Urothelium cell line (cell line): Measurements from ENCODE around the gene MAGI1.

Source experiments
- DNase-seq: peaks from one replicate; pipeline ENCODE4 v3.0.0; 2011; ENCODE audit warnings: low spot score, mixed read lengths
- FAIRE-seq: peaks from 2 replicates; lab custom pipeline; 2011; peaks lifted over from hg19 to GRCh38; lab: Jason Lieb, UNC

MAGI1 gene

GRCh38 chr3:65412588-65412987, 626.1 kb downstream of the MAGI1 start:
- DNase-seq (no peak), FAIRE-seq (no peak)

GRCh38 chr3:65411367-65411766, 627.4 kb downstream of the MAGI1 start:
- no peak for FAIRE-seq
- DNase-seq: no peak

DNA sequence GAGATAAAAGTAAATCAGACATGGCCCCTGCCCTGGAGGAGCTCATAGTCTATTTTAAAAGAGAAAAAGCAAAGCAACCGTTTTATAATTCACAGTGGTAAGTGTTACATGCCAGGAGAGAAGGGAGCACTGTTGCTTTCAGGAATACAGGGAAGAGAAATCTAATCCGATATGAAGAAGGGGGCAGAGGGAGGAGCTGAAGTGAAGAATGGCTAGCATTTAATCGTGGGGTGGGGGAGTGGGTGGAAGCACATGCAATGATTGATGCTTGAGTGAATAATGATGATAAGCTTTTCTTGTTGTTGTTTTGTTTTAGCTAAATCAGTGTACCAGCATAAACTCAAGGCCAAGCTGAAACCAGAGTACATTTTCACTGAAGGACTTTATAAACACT, 629.5 kb downstream of the MAGI1 start:
- DNase-seq (no peak), FAIRE-seq (no peak)

GRCh38 chr3:65408531-65409175, 630.1 kb downstream of the MAGI1 start:
- DNase-seq (no peak), FAIRE-seq (no peak)

DNA sequence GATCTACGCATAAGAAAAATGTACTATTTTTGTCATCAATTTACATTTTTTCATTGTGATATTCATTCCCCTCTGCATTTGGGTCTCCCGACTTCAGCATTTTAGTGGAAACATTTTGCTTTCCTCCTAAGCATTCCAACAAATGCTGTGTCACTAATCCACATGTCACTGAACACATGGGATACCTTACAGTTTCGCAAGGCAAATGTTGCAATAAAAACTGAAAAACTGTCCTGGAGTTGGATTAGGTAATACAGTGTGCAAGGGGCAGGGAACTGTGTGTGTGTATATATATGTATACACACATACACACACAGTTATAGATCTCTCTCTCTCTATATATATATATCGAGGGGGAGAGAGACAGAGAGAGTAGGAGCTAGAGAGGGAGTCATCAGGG, 632.2 kb downstream of the MAGI1 start:
- FAIRE-seq (no peak), DNase-seq (no peak)

DNA sequence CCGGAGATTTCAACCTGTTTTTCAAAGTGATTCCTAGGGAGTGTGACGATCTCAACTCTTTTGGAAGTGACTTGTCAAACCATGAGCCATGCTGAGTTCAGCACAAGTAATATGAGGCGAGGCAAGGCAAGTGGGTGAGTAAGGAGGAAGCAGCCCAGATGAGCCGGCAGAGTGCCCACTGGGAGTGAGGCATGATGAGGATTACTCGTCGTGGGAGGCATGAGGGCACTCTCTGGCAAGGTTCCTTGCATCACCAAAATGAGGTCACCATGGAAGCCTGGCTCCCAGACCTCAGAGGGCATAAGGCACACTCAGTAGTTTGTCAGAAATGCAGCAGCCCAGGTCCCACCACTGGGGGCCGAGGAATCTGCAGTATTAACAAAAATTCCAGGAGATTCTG, 636.1 kb downstream of the MAGI1 start:
- no peak for FAIRE-seq
- DNase-seq: peak; percentile 79

DNA sequence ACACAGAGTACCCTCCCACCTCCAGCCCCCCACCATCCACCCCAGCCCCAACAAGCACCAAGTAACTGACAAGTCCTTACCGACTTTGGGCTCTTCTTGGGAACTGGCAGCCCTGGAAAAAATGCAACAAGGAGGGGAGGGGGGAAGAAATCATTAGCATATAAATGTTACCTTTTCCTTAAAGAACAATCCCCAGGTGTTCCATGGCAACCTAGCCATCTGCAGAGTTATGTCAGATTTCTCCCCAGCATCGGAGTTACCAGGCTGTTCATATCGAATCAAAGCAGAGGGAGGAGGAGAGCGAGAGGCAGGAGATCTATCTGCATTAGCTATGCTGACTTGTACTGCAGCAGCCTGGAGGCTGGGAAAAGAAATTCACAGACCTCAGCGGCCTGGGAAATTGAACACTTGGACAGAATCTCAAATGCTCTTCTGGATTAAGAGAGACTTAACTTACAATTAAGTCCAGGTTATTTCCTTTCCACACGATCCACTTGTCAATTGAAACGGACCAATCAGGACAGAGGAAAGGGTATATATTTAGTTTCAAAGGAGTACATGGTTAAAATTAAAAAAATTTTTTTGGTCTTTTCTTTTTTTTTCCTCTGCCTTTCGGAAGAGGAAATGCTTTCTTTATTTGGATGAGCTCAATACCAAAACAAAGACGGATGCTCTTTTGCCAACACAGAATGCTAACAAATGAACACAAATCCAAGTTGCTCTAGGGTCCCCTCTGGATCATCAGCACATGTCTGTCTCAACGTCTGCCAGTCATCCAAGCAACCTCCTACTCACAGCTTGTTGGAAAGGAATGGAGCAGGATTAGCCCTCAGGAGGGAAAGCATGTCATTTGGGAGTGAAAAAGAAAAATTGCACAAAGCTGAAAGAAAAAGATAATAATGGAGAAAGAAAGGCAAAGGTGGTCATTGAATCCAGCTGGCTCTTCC, 637.1 kb downstream of the MAGI1 start:
- DNase-seq: no peak
- FAIRE-seq: no peak

DNA sequence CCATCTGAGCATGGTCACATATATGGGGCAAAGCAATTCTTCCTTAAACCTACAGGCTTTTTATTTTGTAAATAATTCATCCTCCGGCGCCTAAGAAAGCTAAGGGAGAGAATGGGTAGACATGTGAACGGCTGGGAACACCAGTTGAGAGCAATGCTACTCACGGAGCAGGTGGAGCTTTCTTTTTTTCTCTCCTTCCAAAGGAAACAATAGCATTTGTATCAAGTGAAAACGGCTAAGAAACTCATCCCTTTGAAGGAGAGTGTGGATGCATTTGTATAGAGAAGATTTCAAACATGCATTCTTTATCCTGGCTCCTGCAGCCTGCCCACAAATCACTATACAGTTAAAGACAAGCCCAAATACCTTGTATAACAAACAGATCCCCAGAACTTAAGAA, 637.8 kb downstream of the MAGI1 start:
- no peak for FAIRE-seq
- DNase-seq: no peak

GRCh38 chr3:65398953-65399352, 639.8 kb downstream of the MAGI1 start:
- DNase-seq (peak; percentile 4), FAIRE-seq (no peak)

DNA sequence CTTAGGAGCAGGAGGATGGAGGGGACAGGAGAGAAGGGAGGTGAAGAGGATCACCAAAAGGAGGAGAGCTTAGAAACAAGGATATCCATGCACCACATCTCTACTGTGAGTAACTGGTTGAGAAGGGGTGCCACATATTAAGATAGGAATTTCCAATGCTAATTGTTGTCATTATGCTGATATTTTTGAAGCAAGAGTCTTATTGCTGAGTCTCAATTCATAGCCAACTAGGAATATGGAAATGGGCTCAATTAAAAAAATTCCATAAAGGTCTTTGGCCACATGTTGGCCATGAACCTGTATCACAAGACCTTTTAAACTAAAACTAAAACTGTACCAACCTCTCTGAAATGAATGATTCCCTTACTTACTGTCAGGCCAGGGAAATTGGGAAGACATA, 642.6 kb downstream of the MAGI1 start:
- FAIRE-seq (no peak), DNase-seq (no peak)

- DNase-seq: no peak
- no peak for FAIRE-seq
These were observed 647.6 kb downstream of the MAGI1 start for GRCh38 chr3:65391068-65391467.

DNA sequence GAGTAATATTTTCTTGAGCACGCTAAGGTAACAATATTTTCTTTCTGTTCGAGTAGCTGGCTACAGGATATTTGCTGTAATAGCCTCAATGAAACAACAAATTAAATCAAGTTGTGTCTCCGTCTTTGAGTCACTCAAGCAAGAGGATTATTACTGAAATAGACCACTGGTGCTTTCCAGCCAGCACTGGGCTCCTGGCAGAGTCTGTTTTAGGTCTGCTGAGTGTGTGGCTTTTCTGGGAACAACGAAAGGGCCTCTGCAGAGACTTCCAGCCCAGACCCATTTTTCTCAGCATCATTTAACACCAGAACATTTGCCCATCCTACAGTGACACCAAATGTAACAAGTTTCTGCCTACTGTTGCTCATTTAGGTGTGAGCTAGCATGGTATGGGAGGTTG, 652.9 kb downstream of the MAGI1 start:
- DNase-seq (no peak), FAIRE-seq (no peak)

- FAIRE-seq: no peak
- DNase-seq: no peak
These were observed 657.2 kb downstream of the MAGI1 start for GRCh38 chr3:65381496-65382010.

DNA sequence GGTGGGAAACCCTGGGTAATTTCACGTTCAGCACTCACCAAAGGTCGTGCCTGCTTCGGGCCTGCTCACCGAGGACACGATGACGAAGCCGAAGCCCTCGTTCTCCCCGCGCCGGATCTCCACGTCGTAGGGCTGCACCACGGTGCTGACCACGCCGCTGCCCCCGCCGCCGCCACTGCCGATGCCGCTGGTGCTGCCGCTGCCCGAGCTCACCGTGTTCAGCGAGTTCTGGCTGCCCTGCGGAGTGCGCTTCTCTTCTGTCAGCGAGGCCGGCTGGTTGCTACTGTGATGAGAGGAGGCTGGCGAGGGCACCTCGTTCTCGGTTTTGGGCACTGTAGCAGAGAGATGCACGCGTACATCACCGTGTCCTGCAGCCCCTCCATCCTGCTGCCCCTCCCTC, 659.5 kb downstream of the MAGI1 start:
- DNase-seq (no peak), FAIRE-seq (no peak)

- DNase-seq: no peak
These were observed 661.1 kb downstream of the MAGI1 start for GRCh38 chr3:65377637-65378036.

DNA sequence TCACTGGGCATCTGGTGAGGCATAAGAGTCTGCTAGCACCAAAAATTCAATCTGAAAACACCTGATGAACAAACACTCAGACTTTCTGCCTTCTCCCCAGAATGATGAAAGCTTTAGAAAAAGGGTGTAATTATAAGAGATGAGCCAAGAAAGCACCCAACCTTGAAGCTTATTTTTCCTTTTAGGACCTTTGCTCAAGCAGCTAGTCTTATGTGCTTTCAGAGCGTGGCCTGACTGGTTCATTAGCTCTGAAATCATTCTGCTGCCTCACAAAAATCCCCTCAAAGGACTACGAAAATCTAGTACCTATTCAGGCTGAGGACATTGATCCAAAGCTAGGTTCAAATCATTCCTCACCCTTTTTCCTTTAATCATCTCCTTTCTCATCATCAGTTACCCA, 662.3 kb downstream of the MAGI1 start:
- DNase-seq (no peak), FAIRE-seq (no peak)

More at GRCh38 chr3:65377637-65378036, 661.1 kb downstream of the MAGI1 start:
- FAIRE-seq: no peak

GRCh38 chr3:65371053-65371452, 667.7 kb downstream of the MAGI1 start:
- peak; percentile 17 for DNase-seq
- no peak for FAIRE-seq

- no peak for DNase-seq
- no peak for FAIRE-seq
These were observed 669.9 kb downstream of the MAGI1 start for GRCh38 chr3:65368866-65369265.

- FAIRE-seq (no peak), DNase-seq (no peak)
These were observed 676.0 kb downstream of the MAGI1 start for GRCh38 chr3:65362688-65363087.

- FAIRE-seq: no peak
- no peak for DNase-seq
These were observed 677.3 kb downstream of the MAGI1 start for GRCh38 chr3:65361448-65361847.

- no peak for DNase-seq
- FAIRE-seq: no peak
These were observed 682.1 kb downstream of the MAGI1 start for GRCh38 chr3:65356331-65357248.
